Testis (tissue), 2 donors: ENCODE results near the gene RRP9.

Experiments
- CTCF ChIP-seq, 3 experiments: fragments of 450-650 bp in 2 of 3; fragments of 200-600 bp in 1 of 3; sonication (generic) in 1 of 3; IDR thresholded peaks; one replicate each; pipeline ENCODE4 v1.5.1; 2016 to 2019; ENCODE audit warnings: antibody characterized with exemption in 3 of 3, mild to moderate bottlenecking in 2 of 3, moderate library complexity in 1 of 3
- POLR2A ChIP-seq: fragments of 450-650 bp; IDR thresholded peaks from one replicate; pipeline ENCODE4 v1.6.1; 2017; ENCODE audit warnings: antibody characterized with exemption, mild to moderate bottlenecking, moderate library complexity

DNA sequence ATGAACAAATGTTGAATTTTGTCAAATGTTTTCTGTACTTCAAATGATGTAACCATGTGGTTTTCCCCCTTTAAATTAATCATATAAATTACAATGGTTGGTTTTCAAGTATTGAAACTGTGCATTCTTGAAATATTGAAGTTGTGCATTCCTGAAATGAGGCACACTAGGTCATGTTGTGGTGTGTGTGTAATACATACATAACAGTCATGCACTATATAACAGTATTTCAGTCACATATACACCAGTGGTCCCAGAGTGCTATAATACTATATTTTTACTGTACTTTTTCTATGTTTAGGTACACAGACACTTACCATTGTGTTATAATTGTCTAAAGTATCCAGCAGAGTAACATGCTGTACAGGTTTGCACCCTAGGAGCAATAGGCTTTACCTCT lies 55.3 kb downstream of the RRP9 start:
- no peak for TF ChIP-seq POLR2A
- no peak for TF ChIP-seq CTCF (IDR thresholded peaks at IDR 0.05)
